IPS-11a (cell line): ENCODE measurements around the gene GRIK1.

Experiments
- H3K4me3 ChIP-seq: one replicate; pipeline ENCODE4 v1.5.1; 2013; ENCODE audit warnings: low read depth, low read length, control low read depth

Gene GRIK1

GRCh38 chr21:29550205-29550604 lies 389.6 kb downstream of the GRIK1 start:
- no peak overlapping the region for H3K4me3 ChIP-seq

DNA sequence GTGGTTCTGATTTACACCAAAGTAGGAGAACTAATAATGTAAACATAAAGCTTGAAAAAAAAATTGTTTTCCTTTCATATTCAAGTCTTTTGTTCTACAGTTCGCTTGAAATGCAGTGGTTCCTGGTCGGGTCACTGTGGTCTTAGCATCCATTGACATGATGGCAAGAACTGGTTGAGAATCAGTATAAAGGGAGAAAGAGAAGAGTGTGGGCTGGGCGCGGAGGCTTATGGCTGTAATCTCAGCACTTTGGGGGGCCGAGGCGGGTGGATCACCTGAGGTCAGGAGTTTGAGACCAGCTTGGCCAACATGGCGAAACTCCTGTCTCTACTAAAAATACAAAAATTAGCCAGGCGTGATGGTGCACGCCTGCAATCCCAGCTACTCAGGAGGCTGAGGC lies 390.2 kb downstream of the GRIK1 start:
- H3K4me3 ChIP-seq, result no peak overlapping the region

- H3K4me3 ChIP-seq, result no peak overlapping the region
These were observed 391.8 kb downstream of the GRIK1 start for GRCh38 chr21:29547998-29548397.

- H3K4me3 ChIP-seq, result no peak overlapping the region
These were observed 393.7 kb downstream of the GRIK1 start for GRCh38 chr21:29546071-29546470.

DNA sequence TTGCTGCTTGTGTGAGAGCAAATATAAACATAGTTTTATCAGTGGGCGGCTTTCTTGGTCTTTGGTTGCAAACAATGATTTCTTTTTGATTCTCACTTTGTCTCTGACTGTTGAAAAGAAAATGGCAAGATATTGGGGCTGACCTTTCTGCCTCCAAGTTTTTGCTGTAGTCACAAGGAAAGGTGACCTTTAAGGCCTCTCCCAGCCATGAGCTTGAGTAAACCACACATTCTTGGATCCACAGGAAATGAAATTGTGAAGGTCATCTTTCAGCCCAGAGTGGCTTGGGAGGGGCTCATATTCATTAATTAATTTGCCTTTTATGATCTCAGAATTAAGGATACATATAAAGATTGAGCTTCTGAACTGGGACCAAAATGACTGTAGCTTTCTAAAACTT lies 399.5 kb downstream of the GRIK1 start:
- H3K4me3 ChIP-seq, result no peak overlapping the region

DNA sequence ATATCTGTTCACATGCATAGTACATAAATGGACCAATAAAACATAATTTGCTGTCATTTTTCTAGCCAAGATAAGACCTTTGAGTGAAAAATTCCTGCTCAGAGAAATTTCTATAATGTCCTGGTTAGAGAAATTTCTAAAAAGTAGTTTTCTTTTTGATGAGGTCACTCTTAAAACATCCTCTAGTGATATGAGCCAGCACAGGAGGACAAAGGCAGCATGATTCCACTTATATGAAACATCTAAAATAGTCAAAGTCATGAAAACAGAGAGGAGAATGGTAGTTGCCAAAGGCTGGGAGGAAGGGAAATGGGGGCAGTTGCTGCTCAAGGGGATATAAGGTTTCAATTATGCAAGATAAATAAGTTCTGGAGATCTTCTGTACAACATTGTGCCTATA lies 401.7 kb downstream of the GRIK1 start:
- H3K4me3 ChIP-seq, result no peak overlapping the region

DNA sequence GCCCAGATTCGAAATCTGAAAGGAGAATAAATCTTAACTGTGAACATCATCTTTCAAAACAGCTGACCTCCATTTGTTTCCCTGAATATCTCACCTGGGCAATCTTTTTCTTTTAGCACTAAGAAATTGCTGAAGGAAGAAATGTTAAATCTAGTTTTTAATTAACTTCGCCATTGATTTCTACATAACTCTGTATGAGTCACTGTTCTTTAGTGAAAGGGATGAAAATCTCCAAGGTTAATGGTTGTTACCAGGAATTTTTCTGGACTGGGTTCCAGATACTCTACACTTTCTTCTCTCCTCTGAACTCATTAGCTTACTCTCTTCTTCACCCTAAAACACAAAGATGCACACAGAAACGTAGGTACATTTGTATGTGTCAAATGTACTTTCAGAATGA lies 405.3 kb downstream of the GRIK1 start:
- H3K4me3 ChIP-seq, result no peak overlapping the region

DNA sequence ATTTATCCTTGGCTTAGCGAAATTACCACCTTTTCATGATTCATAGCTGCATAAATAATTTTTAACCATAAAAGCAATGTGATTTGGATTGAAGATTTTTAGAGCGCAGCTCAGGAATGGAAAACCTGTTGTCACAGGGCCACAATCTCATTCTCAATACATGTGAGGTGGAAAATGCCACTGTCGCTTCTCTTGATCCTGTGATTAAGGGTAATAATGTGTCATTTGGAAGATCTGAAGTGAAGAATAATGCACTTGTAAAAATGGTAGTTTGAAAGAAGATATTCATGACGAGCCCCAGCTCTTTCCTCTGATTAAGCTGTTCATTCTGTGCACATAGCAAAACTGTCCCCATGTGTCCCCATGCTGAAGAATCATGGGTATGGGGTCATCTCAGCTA lies 410.7 kb downstream of the GRIK1 start:
- H3K4me3 ChIP-seq, result no peak overlapping the region

DNA sequence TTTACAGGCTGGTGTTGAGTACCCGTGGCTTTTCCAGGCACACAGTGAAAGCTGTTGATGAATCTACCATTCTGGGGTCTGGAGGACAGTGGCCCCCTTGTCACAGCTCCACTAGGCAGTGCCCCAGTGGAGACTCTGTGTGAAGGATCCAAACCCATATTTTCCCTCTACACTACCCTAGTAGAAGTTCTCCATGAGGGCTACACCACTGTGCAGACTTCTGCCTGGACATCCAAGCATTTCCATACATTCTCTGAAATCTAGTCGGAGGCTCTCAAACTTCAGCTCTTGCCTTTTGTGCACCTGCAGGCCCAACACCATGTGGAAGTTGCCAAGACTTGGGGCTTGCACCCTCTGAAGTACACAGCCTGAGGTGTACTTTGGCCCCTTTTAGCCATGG lies 413.3 kb downstream of the GRIK1 start:
- H3K4me3 ChIP-seq, result no peak overlapping the region

- H3K4me3 ChIP-seq, result no peak overlapping the region
These were observed 415.7 kb downstream of the GRIK1 start for GRCh38 chr21:29524055-29524454.

DNA sequence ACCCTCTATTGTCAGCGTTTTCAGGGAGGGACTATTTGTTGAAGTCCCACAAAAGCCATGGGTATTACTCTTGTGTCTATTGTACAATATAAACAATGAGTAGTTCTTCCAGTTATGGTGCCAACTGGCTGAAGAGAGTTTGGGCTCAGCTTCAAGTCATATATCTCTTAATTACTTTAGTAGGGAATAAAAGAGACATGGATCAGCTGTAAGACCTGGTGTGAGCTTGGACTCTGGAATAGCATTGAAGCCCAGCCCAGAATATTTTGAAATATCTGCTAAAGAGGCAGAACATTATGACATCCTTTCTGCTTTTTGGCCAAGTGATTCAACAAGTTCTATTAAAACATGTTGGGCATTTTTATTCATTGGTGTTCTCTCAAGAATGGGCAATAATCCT lies 416.1 kb downstream of the GRIK1 start:
- H3K4me3 ChIP-seq, result no peak overlapping the region

DNA sequence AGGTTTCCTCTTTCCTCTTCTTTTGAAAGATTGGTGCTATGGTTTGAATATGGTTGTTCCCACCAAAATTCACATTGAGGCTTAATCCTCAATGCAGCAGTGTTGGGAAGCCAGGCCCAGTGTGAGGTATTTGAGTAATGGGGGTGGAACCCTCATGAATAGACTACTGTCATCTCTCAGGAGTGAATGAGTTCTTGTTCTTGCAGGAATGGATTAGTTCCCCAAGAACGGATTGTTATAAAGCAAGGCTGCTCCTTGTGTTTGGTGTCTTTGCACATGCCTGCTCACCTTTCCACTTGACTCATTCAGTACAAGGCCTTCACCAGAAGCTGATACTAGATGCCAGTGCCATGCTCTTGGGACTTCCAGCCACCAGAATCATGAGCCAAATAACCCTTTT lies 417.9 kb downstream of the GRIK1 start:
- no peak overlapping the region for H3K4me3 ChIP-seq

DNA sequence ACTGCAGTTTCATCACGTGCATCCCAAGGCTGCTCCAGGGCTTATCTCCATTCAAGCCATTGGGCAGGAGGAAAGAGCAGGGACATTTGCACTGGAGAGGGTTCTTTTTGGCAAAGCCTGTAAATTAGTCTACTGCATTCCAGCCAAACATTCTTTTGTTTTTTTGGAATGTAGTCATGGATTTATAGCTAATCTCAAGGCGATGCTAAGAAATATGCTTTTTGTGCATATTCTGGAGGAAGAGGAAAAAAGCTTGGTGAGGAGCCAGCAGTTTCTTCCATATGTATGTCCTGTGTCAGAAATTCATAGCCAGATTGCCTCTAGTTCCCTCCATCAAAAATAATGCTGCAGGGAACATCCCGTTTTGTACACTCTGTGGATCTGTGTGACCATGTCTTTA lies 419.6 kb downstream of the GRIK1 start:
- no peak overlapping the region for H3K4me3 ChIP-seq

- H3K4me3 ChIP-seq, result no peak overlapping the region
These were observed 425.0 kb downstream of the GRIK1 start for GRCh38 chr21:29514652-29515247.

GRCh38 chr21:29513535-29513934 lies 426.3 kb downstream of the GRIK1 start:
- H3K4me3 ChIP-seq, result no peak overlapping the region

DNA sequence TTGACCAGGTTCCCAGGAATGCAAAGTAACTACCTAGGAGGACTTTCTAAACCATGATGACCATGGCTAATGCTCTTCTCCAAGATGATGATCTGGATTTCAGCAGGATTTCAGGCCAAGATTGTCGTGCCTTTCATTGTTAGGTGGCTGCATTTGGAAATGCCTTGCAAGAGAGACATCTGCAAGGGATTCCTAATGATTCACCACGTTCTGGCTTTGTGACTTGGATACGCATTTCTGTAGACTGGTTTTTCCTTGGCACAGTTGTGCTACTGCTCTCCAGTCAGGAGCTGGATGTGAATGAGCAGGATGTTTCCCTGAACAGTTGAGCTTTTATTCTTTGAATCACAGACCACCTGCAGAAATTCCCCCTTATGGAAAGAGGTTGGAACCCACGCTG lies 428.7 kb downstream of the GRIK1 start:
- no peak overlapping the region for H3K4me3 ChIP-seq

DNA sequence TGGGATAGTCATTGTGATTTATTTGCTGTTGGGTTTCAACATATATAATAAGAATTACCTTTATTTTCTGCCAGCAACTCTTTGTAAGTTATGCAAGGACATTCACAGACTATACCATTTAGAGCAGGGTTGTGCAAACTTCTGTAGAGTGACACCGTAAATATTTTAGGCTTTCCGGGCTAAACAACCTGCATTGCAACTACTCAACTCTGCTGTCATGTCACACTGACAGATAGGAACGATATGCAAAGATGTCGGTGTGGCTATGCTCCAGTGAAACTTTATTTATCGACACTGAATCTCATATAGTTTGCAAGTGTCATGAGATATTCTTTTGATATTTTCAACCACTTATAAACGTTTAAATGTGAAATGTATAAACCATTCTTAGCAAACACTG lies 430.7 kb downstream of the GRIK1 start:
- no peak overlapping the region for H3K4me3 ChIP-seq

DNA sequence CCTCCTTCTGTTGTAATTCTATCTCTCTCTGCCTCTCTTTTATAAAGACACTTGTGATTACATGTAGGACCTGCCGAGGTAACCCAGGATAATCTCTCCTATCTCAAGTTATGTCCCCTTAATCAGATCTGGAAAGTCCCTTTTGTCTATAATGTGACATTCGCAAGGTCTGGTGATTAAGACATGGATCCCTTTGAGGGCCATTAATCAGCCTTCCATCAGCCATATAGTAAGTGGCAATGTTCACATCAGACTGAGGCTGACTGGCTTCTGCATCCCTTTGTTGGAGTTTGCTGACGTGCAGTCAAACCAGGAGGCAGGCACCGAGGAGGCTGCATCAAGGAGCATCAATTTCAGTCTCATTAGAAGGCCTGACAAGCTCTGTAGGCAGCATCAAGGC lies 431.5 kb downstream of the GRIK1 start:
- no peak overlapping the region for H3K4me3 ChIP-seq

GRCh38 chr21:29506947-29507346 lies 432.8 kb downstream of the GRIK1 start:
- H3K4me3 ChIP-seq, result no peak overlapping the region

- H3K4me3 ChIP-seq, result no peak overlapping the region
These were observed 433.6 kb downstream of the GRIK1 start for GRCh38 chr21:29506214-29506613.

DNA sequence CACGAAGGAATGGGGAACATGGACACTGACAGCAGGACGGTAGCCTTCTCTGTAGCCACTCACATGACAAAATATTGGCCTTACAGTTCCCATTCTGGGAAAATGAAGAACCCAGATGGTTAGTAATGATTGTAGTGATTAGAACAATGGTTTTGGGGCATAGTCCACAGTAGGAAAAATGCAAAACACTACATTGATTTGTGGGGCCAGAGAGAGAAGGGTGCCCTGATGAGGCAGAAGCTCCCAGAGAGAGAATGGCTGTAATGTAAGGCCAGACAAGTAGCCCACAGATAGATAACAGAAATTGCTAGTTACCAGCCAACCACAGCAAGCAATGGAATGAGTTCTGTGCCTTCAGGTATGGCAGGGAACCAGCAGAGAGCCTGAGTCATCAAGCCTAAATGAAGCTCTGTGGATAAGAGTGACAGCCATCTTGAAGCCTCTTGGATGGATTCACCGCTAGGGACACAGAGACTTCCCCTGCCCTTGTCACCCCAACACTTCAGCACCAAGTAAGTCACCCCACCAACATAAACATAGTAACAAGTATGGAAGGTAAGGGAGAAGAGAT lies 435.0 kb downstream of the GRIK1 start:
- no peak overlapping the region for H3K4me3 ChIP-seq

DNA sequence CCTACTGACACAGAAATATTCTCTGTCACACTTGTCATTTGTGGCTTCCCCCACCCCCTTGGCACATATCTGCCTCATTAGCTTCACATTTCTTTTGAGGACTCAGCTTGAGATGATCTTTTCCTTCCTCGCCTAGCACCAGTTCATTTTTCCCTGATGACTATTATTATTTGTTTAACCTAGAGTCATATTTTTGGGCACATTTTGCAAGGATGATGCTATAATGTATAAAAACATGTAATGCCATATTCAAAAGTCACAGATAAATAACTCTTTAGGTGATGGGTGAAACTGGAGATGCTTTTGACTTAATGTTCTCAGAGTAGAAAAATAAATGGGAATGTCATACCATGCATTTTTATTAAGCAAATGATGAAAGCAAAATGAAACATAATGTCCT lies 438.3 kb downstream of the GRIK1 start:
- H3K4me3 ChIP-seq, result no peak overlapping the region

GRCh38 chr21:29499734-29500343 lies 440.0 kb downstream of the GRIK1 start:
- H3K4me3 ChIP-seq, result no peak overlapping the region
